KOPT-K1 (cell line): ENCODE measurements around the gene SLC9A3.

ENCODE experiments used
- H3K27ac ChIP-seq: fragments of 200-600 bp; sonication (generic); 2 replicates; pipeline ENCODE4 v1.5.1; 2016; ENCODE audit warnings: antibody characterized with exemption, mild to moderate bottlenecking, low read depth, low read length; ENCODE audit not compliant: poor library complexity, severe bottlenecking
- H3K36me3 ChIP-seq: fragments of 200-600 bp; sonication (generic); 2 replicates; pipeline ENCODE4 v1.5.1; 2017; ENCODE audit warnings: antibody characterized with exemption, mild to moderate bottlenecking, low read length, moderate library complexity; ENCODE audit not compliant: insufficient read depth
- H3K9me3 ChIP-seq: fragments of 200-600 bp; sonication (generic); 2 replicates; pipeline ENCODE4 v1.5.1; 2017; ENCODE audit warnings: antibody characterized with exemption, low read length, mild to moderate bottlenecking; ENCODE audit not compliant: insufficient read depth, poor library complexity, severe bottlenecking

SLC9A3 gene

DNA sequence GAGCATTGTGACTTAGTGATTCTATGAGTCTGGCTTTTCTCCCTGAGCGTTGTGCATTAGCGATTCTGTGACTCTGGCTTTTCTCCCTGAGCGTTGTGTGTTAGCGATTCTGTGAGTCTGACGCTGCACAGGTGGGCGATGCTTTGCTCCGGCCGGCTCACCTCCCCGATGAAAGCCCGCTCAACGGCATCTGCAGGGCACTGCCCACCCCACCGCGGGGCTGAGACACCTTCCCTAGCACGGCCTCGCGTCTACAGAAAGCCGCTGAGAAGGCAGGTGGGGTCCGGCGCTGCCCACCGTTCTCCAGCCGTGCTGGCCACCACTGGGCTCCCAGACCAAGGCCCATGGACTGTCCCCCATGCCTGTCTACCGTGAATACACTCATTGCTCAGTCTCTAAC lies 12.8 kb upstream of the SLC9A3 start:
- no peaks in the 10 kb centered on the region for H3K36me3 ChIP-seq
- H3K27ac ChIP-seq = no peak overlapping the region
- H3K9me3 ChIP-seq = no peaks in the 10 kb centered on the region

- H3K36me3 ChIP-seq = no peaks in the 10 kb centered on the region
- no peak overlapping the region for H3K27ac ChIP-seq
- H3K9me3 ChIP-seq = no peaks in the 10 kb centered on the region
Observed at GRCh38 chr5:535846-536698, 11.8 kb upstream of the SLC9A3 start.

- no peaks in the 10 kb centered on the region for H3K36me3 ChIP-seq
- no peak overlapping the region for H3K27ac ChIP-seq
- no peaks in the 10 kb centered on the region for H3K9me3 ChIP-seq
Observed at GRCh38 chr5:534743-535671, 10.8 kb upstream of the SLC9A3 start.

- Histone ChIP-seq H3K27ac (no peak overlapping the region), H3K36me3 (no peaks in the 10 kb centered on the region), H3K9me3 (no peaks in the 10 kb centered on the region)
Observed at GRCh38 chr5:533955-534742, 9.9 kb upstream of the SLC9A3 start.

DNA sequence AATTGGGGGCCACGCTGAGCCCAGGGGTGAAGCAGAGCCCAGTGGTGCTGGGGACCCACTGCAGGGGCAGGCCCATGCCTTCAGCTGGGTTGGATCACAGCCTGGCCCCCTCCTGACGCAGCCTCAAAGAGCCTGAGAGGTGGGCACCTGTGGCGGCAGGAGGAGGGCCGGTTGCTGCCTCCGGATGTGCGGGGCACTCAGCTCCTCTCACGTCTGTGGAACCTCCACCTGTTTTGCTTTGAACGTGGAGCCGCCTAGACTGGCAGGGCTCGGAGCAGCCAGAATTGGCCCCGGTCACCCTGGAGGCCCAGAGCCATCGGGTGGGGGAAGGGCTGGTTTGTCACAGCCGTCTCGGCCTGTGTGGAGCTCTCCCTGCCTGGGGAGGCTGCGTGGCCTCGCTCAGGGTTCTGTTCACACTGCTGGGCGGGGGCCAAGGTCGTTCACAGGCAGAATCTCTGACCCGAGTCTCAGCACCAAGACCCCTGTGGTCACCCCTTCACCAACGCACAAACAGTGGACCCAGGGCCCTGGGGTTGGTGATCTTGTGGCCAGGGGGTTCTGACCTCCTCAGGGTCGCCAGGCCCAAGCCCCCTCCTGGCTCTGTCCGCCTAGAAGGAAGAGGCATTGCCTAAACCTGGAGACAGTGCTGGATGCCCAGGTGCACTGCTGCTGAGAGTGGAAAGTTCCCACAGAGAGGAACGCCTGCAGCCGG lies 9.2 kb upstream of the SLC9A3 start:
- Histone ChIP-seq H3K9me3 (no peaks in the 10 kb centered on the region), H3K27ac (no peak overlapping the region), H3K36me3 (no peaks in the 10 kb centered on the region)

- Histone ChIP-seq H3K27ac (no peak overlapping the region), H3K36me3 (no peaks in the 10 kb centered on the region), H3K9me3 (no peaks in the 10 kb centered on the region)
Observed at GRCh38 chr5:532521-533242, 8.4 kb upstream of the SLC9A3 start.

- Histone ChIP-seq H3K27ac (no peak overlapping the region), H3K9me3 (no peaks in the 10 kb centered on the region)
Observed at GRCh38 chr5:531749-532315, 7.6 kb upstream of the SLC9A3 start.

DNA sequence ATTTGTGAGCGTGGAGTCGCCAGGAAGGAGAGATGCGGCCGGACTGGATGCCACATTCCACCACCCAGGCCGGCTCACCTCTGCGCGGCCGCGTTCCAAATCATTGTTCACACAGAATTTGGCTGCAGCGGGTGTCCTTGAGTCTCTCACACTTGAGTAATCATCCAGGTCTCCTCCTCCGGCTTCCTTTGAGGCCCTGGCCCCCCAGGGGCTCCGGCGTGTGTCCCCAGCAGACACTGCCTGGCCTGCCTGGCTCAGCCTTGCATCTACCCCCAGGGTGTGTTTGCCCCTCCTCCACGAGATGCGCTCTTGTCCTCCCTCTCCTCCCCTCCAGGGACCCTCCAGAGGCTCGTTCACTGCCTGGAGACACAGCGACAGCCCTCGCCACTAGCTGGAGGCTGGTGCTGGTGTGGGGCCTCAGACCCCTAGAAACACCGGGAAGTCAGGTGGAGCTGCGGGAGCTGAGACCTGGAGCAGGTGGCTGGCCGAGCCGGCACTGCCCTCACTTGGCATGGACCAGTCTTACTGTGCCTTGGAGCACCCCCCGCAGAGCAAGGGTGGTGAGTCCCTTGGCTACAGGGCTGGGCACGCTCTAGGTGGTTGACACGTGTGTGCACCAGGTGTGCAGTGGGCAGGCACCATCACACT lies 7.0 kb upstream of the SLC9A3 start:
- no peaks in the 10 kb centered on the region for H3K36me3 ChIP-seq
- H3K9me3 ChIP-seq = no peaks in the 10 kb centered on the region
- H3K27ac ChIP-seq = no peak overlapping the region

More at GRCh38 chr5:531749-532315, 7.6 kb upstream of the SLC9A3 start:
- no peaks in the 10 kb centered on the region for H3K36me3 ChIP-seq

DNA sequence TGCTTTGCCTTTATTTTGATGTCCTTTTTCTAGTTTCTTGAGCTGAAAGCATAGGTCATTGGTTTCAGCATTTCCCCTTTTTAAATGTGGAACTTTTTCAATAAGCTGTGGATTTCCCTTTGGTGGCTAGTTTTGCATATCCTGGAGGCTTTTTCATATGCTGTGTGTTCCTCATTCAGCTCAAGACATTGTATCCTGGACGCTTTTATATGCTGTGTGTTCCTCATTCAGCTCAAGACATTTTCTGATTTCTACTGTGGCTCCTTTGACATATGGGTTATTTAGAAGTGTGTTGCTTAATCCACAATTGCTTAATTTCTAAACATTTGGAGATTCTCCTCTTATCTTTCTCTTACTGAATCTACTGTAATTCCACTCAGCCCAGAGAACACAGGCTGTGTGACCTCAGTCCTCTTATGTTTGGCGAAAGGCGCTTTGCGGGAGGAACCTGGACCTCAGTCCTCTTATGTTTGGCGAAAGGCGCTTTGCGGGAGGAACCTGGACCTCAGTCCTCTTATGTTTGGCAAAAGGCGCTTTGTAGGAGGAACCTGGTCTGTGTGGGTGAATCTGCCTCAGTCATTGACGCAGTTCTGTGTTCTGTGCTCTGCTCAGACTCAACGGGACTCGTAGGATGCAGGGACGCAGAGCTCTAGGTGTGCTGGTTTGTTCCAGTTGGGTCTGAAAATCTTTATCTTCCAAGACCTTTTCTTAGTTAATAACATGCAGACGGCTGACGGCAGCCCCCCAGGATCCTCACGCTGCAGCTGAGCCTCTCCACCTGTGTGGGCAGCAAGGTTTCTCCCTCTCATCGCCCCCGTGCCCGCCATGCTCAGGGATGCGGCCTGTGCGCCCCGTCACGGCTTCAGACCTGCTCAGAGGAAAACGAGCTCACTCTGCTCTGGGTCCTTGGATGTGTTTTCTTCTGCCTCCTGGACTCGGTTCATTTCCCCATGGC lies 6.0 kb upstream of the SLC9A3 start:
- H3K9me3 ChIP-seq = no peaks in the 10 kb centered on the region
- no peak overlapping the region for H3K27ac ChIP-seq
- no peaks in the 10 kb centered on the region for H3K36me3 ChIP-seq

GRCh38 chr5:528629-529511 lies 4.6 kb upstream of the SLC9A3 start:
- H3K27ac ChIP-seq = no peak overlapping the region
- H3K36me3 ChIP-seq = no peaks in the 10 kb centered on the region
- no peaks in the 10 kb centered on the region for H3K9me3 ChIP-seq

DNA sequence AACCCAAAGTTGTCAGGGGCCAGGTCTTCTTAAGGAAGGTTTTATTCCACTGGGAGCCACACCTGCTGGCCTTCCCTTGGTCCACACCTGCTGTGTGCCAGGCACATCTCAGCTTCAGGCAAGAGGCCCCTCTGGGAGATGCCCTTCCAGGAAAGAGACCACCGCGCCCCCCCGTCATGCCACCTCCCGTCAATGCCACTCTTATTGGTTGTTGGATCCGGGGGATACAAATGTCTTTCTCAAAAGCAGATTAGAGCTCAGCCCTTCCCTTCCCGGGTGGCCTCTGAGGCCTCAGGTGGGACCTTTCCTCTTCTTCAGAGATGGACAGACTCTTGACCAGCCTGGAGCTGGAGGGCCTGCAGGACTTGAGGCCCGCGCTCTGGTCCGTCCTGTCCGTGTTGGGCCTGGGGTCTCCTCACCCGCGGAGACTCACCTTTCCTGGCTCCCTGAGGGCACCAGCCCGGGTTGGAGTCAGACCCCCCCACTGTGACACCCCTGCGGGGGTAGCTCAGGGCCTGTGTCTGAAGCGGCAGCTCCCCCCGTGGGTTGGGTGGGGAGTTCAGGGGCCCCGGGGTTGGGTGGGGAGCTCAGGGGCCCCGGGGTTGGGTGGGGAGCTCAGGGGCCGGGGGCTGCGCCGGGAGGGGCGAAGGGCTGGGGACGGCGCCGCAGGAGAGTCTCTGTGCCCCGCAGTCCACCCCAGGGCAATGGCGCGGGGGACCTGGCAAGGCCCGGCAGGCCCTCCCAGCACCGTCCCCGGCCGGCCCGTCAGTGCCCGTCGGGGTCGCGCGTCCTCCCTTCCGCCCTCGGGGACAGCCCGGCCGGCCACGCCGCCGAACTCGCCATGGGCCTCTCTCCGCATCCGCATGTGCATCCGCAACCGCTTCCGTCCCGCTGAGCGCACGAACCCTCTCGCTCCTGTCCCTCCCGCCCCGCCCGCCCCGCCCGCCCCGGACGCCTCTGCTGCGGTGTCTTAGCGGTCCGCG lies 3.7 kb upstream of the SLC9A3 start:
- H3K36me3 ChIP-seq = no peaks in the 10 kb centered on the region
- no peak overlapping the region for H3K27ac ChIP-seq
- no peaks in the 10 kb centered on the region for H3K9me3 ChIP-seq
